ENCODE results near the gene EEF1A1.
A peak's percentile ranks its signal among the peaks of the same experiment; 100 is the strongest.
"Not testable (repeated sequence)": the region's sequence is repeated elsewhere in the genome, so short reads cannot be mapped to it uniquely, and the experiment has no call there.

Gene EEF1A1

DNA sequence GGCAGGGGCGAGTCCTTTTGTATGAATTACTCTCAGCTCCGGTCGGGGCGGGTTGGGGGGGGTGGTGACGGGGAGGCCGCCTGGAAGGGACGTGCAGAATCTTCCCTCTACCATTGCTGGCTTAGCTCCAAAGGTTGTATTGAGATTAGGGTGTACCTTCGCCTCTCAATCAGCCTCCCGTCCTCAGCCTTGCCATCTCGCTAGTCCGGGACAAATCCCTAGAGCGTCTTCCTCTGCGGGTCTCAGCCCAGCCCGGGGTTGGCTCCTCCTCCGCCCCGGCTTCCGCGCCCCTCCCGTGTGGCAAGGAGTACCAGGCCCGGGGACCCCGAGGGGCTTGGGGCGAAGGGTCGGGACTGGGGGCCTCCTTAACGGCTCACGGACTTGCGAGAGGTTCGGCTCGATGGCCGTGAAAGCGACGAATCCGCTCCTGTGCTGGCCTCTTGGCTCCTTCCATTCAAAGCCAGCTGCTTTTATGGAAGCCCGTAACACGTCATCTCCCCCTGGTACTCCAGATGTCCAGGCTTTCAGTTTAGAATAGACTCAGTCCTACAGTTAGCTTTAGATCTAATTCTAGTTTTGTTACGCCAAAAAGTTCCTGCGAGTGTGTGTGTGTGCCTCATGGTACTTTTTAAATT, 636 bp upstream of the EEF1A1 start:
- Histone ChIP-seq H3K27me3 (ENCODE audit: insufficient read depth, poor library complexity, severe bottlenecking) (no peaks in the 10 kb centered on the region), H3K27ac (replicated peaks) (peak overlapping the region; percentile 98), H3K4me3 (replicated peaks; ENCODE audit: insufficient read depth, low read length) (peak overlapping the region; percentile 80)
- DNase-seq (ENCODE audit: low read depth in 1 of 2, low spot score in 1 of 2) = peak in 1 of 2 experiments; percentile 90
- TF ChIP-seq GABPA (IDR thresholded peaks at IDR 0.05; ENCODE audit: low read depth) (no peak), POLR2AphosphoS5 (IDR thresholded peaks at IDR 0.05; ENCODE audit: low read depth) (no peak; the same call in 1 of the 2 replicates), SPI1 (IDR thresholded peaks at IDR 0.05; ENCODE audit: borderline replicate concordance, low read depth) (no peak; the same call in 1 of the 2 replicates)
- TF ChIP-seq, protein P1, sequence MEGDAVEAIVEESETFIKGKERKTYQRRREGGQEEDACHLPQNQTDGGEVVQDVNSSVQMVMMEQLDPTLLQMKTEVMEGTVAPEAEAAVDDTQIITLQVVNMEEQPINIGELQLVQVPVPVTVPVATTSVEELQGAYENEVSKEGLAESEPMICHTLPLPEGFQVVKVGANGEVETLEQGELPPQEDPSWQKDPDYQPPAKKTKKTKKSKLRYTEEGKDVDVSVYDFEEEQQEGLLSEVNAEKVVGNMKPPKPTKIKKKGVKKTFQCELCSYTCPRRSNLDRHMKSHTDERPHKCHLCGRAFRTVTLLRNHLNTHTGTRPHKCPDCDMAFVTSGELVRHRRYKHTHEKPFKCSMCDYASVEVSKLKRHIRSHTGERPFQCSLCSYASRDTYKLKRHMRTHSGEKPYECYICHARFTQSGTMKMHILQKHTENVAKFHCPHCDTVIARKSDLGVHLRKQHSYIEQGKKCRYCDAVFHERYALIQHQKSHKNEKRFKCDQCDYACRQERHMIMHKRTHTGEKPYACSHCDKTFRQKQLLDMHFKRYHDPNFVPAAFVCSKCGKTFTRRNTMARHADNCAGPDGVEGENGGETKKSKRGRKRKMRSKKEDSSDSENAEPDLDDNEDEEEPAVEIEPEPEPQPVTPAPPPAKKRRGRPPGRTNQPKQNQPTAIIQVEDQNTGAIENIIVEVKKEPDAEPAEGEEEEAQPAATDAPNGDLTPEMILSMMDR (IDR thresholded peaks at IDR 0.05; ENCODE audit: insufficient read depth, low read length) = no peak
- TF ChIP-seq, protein P2, sequence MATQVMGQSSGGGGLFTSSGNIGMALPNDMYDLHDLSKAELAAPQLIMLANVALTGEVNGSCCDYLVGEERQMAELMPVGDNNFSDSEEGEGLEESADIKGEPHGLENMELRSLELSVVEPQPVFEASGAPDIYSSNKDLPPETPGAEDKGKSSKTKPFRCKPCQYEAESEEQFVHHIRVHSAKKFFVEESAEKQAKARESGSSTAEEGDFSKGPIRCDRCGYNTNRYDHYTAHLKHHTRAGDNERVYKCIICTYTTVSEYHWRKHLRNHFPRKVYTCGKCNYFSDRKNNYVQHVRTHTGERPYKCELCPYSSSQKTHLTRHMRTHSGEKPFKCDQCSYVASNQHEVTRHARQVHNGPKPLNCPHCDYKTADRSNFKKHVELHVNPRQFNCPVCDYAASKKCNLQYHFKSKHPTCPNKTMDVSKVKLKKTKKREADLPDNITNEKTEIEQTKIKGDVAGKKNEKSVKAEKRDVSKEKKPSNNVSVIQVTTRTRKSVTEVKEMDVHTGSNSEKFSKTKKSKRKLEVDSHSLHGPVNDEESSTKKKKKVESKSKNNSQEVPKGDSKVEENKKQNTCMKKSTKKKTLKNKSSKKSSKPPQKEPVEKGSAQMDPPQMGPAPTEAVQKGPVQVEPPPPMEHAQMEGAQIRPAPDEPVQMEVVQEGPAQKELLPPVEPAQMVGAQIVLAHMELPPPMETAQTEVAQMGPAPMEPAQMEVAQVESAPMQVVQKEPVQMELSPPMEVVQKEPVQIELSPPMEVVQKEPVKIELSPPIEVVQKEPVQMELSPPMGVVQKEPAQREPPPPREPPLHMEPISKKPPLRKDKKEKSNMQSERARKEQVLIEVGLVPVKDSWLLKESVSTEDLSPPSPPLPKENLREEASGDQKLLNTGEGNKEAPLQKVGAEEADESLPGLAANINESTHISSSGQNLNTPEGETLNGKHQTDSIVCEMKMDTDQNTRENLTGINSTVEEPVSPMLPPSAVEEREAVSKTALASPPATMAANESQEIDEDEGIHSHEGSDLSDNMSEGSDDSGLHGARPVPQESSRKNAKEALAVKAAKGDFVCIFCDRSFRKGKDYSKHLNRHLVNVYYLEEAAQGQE (IDR thresholded peaks at IDR 0.05; ENCODE audit: insufficient replicate concordance, low read depth) = no peak

DNA sequence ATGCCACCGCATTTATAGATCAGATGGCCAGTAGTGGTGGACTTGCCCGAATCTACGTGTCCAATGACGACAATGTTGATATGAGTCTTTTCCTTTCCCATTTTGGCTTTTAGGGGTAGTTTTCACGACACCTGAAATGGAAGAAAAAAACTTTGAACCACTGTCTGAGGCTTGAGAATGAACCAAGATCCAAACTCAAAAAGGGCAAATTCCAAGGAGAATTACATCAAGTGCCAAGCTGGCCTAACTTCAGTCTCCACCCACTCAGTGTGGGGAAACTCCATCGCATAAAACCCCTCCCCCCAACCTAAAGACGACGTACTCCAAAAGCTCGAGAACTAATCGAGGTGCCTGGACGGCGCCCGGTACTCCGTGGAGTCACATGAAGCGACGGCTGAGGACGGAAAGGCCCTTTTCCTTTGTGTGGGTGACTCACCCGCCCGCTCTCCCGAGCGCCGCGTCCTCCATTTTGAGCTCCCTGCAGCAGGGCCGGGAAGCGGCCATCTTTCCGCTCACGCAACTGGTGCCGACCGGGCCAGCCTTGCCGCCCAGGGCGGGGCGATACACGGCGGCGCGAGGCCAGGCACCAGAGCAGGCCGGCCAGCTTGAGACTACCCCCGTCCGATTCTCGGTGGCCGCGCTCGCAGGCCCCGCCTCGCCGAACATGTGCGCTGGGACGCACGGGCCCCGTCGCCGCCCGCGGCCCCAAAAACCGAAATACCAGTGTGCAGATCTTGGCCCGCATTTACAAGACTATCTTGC, 725 bp downstream of the EEF1A1 start:
- peak; percentile 70 to 81 for DNase-seq (ENCODE audit: low read depth in 1 of 2, low spot score in 1 of 2)
- Histone ChIP-seq H3K27ac (replicated peaks) (peak overlapping the region; percentile 98), H3K27me3 (ENCODE audit: insufficient read depth, poor library complexity, severe bottlenecking) (no peaks in the 10 kb centered on the region), H3K4me3 (replicated peaks; ENCODE audit: insufficient read depth, low read length) (peak overlapping the region; percentile 80)
- TF ChIP-seq GABPA (IDR thresholded peaks at IDR 0.05; ENCODE audit: low read depth) = no peak
- 0 out of 2 replicates have a peak, but pooled peaks have one; percentile 7 for TF ChIP-seq SPI1 (IDR thresholded peaks at IDR 0.05; ENCODE audit: borderline replicate concordance, low read depth)
- TF ChIP-seq POLR2AphosphoS5 (IDR thresholded peaks at IDR 0.05; ENCODE audit: low read depth) = peak; percentile 91

DNA sequence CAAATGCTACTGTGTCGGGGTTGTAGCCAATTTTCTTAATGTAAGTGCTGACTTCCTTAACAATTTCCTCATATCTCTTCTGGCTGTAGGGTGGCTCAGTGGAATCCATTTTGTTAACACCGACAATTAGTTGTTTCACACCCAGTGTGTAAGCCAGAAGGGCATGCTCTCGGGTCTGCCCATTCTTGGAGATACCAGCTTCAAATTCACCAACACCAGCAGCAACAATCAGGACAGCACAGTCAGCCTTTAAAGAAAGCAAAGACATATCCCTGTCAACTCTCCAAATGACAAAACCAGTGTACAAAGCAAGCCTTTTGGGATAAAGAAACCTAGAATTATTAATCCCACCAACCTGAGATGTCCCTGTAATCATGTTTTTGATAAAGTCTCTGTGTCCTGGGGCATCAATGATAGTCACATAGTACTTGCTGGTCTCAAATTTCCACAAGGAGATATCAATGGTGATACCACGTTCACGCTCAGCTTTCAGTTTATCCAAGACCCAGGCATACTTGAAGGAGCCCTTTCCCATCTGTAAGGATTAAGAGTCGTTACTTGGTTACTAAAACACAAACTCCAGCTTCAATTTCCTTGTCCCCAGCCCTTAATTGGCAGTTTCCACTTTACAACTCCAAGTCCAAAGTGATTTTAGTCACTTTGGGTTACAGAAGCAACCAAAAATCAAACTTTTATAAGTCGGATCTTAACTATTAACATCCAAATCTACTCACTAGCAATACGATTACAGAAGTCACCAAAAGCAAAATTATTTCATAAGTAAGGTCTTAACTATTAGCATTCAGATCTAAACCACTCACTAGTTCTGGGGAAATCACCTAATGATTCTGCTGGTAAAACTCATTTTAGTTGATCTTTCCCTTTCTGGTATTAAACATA, 1.6 kb downstream of the EEF1A1 start:
- Histone ChIP-seq H3K4me3 (replicated peaks; ENCODE audit: insufficient read depth, low read length) (peak overlapping the region; percentile 80), H3K27ac (replicated peaks) (peak overlapping the region; percentile 98)
- DNase-seq (ENCODE audit: low read depth in 1 of 2, low spot score in 1 of 2) = peak in 1 of 2 experiments; percentile 55
- not testable (repeated sequence) for H3K27me3 ChIP-seq (ENCODE audit: insufficient read depth, poor library complexity, severe bottlenecking)

DNA sequence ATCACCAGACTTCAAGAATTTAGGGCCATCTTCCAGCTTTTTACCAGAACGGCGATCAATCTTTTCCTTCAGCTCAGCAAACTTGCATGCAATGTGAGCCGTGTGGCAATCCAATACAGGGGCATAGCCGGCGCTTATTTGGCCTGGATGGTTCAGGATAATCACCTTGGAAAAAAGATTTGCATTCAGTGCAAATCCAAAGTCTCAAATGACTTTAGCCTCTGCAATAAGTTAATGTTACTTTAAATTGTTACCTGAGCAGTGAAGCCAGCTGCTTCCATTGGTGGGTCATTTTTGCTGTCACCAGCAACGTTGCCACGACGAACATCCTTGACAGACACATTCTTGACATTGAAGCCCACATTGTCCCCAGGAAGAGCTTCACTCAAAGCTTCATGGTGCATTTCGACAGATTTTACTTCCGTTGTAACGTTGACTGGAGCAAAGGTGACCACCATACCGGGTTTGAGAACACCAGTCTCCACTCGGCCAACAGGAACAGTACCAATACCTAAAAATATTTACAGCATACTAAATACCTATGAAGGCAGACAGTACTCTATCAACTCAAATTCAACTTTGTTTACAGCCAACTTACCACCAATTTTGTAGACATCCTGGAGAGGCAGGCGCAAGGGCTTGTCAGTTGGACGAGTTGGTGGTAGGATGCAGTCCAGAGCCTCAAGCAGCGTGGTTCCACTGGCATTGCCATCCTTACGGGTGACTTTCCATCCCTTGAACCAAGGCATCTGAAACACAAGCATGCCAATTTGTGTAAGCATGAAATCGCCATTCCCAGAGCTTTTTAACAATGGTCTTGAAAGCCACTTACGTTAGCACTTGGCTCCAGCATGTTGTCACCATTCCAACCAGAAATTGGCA, 2.5 kb downstream of the EEF1A1 start:
- Histone ChIP-seq H3K27ac (replicated peaks) (peak overlapping the region; percentile 98), H3K4me3 (replicated peaks; ENCODE audit: insufficient read depth, low read length) (peak overlapping the region; percentile 80)
- peak; percentile 36 for TF ChIP-seq POLR2AphosphoS5 (IDR thresholded peaks at IDR 0.05; ENCODE audit: low read depth)
- H3K27me3 ChIP-seq (ENCODE audit: insufficient read depth, poor library complexity, severe bottlenecking) = not testable (repeated sequence)
- DNase-seq (ENCODE audit: low read depth in 1 of 2, low spot score in 1 of 2) = peak in 1 of 2 experiments; percentile 65

DNA sequence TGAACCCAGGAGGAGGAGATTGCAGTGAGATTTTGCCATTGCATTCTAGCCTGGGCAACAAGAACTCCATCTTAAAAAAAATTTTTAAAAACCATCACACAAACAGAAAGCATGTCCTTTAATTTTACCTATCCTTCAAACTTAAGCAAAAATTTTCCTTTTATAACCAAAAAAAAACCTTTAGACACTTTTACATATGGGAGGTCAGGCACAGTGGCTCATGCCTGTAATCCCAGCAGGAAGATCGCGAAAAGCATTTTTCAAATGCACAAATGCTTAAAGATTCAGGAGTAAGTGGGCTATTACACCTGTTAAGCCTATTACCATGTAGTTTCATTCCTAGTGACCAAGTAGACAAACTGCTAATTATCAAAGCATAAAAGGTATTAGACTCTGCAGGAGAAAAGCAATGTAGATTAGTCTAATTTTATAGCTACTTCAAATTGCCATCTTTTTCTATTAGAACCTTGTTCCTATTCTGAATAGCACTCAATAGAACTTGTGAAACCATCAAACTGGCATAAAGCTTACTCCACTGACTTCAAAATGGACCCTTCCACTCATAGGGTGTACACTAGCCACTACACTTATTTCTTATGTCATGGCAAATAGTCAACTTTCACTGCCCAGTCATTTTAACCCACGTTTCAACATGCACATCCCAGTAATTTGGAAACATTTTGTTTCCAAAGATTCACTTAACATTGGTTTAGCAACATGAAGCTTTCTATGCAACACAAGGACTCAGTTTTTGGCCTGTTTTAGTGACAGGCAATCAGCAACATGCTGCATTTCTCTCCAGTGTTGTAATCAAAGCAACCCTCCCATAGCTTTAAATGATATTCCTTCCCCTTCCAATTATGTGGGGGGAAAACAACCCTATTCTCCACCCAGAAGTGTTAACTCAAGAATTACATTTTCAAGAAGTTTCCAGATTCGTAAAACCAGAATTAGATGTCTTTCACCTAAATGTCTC, 4.0 kb downstream of the EEF1A1 start:
- Histone ChIP-seq H3K27me3 (ENCODE audit: insufficient read depth, poor library complexity, severe bottlenecking) (no peaks in the 10 kb centered on the region), H3K27ac (replicated peaks) (peak overlapping the region; percentile 34), H3K4me3 (replicated peaks; ENCODE audit: insufficient read depth, low read length) (0 out of 2 replicates have a peak overlapping the region, but pooled peaks have one; percentile 2)
- peak; percentile 25 to 62 for DNase-seq (ENCODE audit: low read depth in 1 of 2, low spot score in 1 of 2)
- TF ChIP-seq GABPA (IDR thresholded peaks at IDR 0.05; ENCODE audit: low read depth) (no peak), POLR2AphosphoS5 (IDR thresholded peaks at IDR 0.05; ENCODE audit: low read depth) (peak; percentile 63)

Measured in HL-60 (cell line).